H1 (cell line): ENCODE data around the gene CGREF1. TPM values are rescaled to one million over a fixed set of nuclear protein-coding genes. Genes with fewer than 3 reads are reported as not detected.
A peak's percentile ranks its signal among the peaks of the same experiment; 100 is the strongest.

Experiments
- CTCF ChIA-PET: fragments of 300-600 bp; sonication (Branson Sonifier 250); formaldehyde crosslinking; loops from one replicate; lab custom pipeline; 2021; ENCODE audit not compliant: partially characterized antibody; lab: Charles Lee
- POLR2A ChIA-PET: fragments of 300-600 bp; sonication (Branson Sonifier 250); formaldehyde crosslinking; loops from one replicate; lab custom pipeline; 2021; ENCODE audit warnings: inconsistent platforms; ENCODE audit not compliant: partially characterized antibody; lab: Charles Lee
- DNase-seq, 2 experiments: peaks; one replicate each; pipeline versions ENCODE4 v3.0.0 to v3.0.0-alpha.2; 2010 to 2022; ENCODE audit warnings: low spot score in 2 of 2, low read depth in 1 of 2, mixed read lengths in 1 of 2
- FAIRE-seq: peaks from 2 replicates; lab custom pipeline; 2011; peaks lifted over from hg19 to GRCh38; lab: Jason Lieb, UNC
- H2AFZ ChIP-seq: 2 replicates; pipeline ENCODE4 v1.8.1; 2012; ENCODE audit warnings: low read length, inconsistent platforms
- H2AK5ac ChIP-seq: 2 replicates; pipeline ENCODE4 v1.6.1; 2013; ENCODE audit warnings: low read depth, low read length
- H2BK120ac ChIP-seq: replicated peaks from 2 replicates; pipeline ENCODE3; 2013; ENCODE audit warnings: low read depth, low read length, inconsistent platforms
- H2BK12ac ChIP-seq: 2 replicates; pipeline ENCODE4 v1.6.1; 2013; ENCODE audit warnings: low read depth, low read length
- H2BK15ac ChIP-seq: 2 replicates; pipeline ENCODE4 v1.6.1; 2013; ENCODE audit warnings: low read length
- H2BK20ac ChIP-seq: 2 replicates; pipeline ENCODE4 v1.6.1; 2013; ENCODE audit warnings: low read length
- H2BK5ac ChIP-seq: 2 replicates; pipeline ENCODE4 v1.6.1; 2013; ENCODE audit warnings: low read depth, low read length
- H3K14ac ChIP-seq: 2 replicates; pipeline ENCODE4 v1.6.1; 2013; ENCODE audit warnings: inconsistent platforms; ENCODE audit not compliant: insufficient read length
- H3K18ac ChIP-seq: 2 replicates; pipeline ENCODE4 v1.6.1; 2013; ENCODE audit warnings: low read length; ENCODE audit errors: extremely low read depth
- H3K23ac ChIP-seq: 2 replicates; pipeline ENCODE4 v1.6.1; 2013; ENCODE audit warnings: inconsistent platforms; ENCODE audit not compliant: insufficient read length
- H3K23me2 ChIP-seq: 2 replicates; pipeline ENCODE4 v1.6.1; 2013; ENCODE audit warnings: low read depth, low read length
- H3K27ac ChIP-seq: 2 replicates; pipeline ENCODE4 v1.6.1; 2011; ENCODE audit warnings: low read depth, low read length, inconsistent platforms
- H3K27me3 ChIP-seq, 4 experiments: replicated peaks in 1 of 4; 1 replicate in 1 of 4; 2 replicates in 3 of 4; pipeline versions ENCODE4 v1.6.1 to v1.8.1; 2011 to 2013; ENCODE audit warnings: low read length in 3 of 4, mild to moderate bottlenecking in 3 of 4, inconsistent platforms in 2 of 4, mixed read lengths in 2 of 4, moderate library complexity in 1 of 4; ENCODE audit not compliant: control insufficient read depth in 3 of 4, insufficient read depth in 3 of 4; ENCODE audit errors: extremely low read depth in 1 of 4
- H3K36me3 ChIP-seq, 4 experiments: 2 replicates each; pipeline versions ENCODE4 v1.6.1 to v1.8.1; 2011 to 2013; ENCODE audit warnings: mild to moderate bottlenecking in 4 of 4, low read length in 3 of 4, moderate library complexity in 2 of 4, control low read depth in 1 of 4, inconsistent platforms in 1 of 4; ENCODE audit not compliant: insufficient read depth in 4 of 4, control insufficient read depth in 2 of 4
- H3K4ac ChIP-seq: replicated peaks from 2 replicates; pipeline ENCODE3; 2013; ENCODE audit warnings: low read length, low read depth, mixed read lengths, inconsistent platforms; ENCODE audit not compliant: insufficient read length
- H3K4me1 ChIP-seq, 4 experiments: replicated peaks in 1 of 4; 1 replicate in 1 of 4; 2 replicates in 3 of 4; pipeline versions ENCODE4 v1.6.1 to v1.8.1; 2011 to 2013; ENCODE audit warnings: low read length in 3 of 4, inconsistent platforms in 2 of 4, mixed read lengths in 1 of 4; ENCODE audit not compliant: insufficient read depth in 4 of 4, control insufficient read depth in 3 of 4
- H3K4me2 ChIP-seq, 2 experiments: 2 replicates each; pipeline versions ENCODE4 v1.6.1 to v1.8.1; 2011 to 2013; ENCODE audit warnings: low read depth in 2 of 2, low read length in 2 of 2, control low read depth in 1 of 2, inconsistent platforms in 1 of 2, mild to moderate bottlenecking in 1 of 2; ENCODE audit not compliant: insufficient read depth in 1 of 2
- H3K4me3 ChIP-seq, 4 experiments: fragments of 200-600, 300-600 bp in 1 of 4; sonication (generic), shearing (Covaris generic), sonication (Bioruptor Twin) in 1 of 4; 2 replicates each; pipeline versions ENCODE4 v1.5.1 to v1.8.1; 2011 to 2016; ENCODE audit warnings: low read length in 4 of 4, low read depth in 3 of 4, control low read depth in 2 of 4, inconsistent platforms in 2 of 4, mild to moderate bottlenecking in 2 of 4, mixed read lengths in 1 of 4, moderate library complexity in 1 of 4; ENCODE audit not compliant: insufficient read depth in 2 of 4; ENCODE audit errors: extremely low read depth in 1 of 4
- H3K56ac ChIP-seq: replicated peaks from 2 replicates; pipeline ENCODE3; 2013; ENCODE audit warnings: low read depth, mild to moderate bottlenecking, mixed read lengths, low read length, inconsistent platforms; ENCODE audit not compliant: insufficient read length
- H3K79me1 ChIP-seq: 2 replicates; pipeline ENCODE4 v1.6.1; 2013; ENCODE audit warnings: low read depth, low read length, control low read depth
- H3K79me2 ChIP-seq, 2 experiments: 2 replicates each; pipeline versions ENCODE4 v1.6.1 to v1.8.1; 2012 to 2013; ENCODE audit warnings: low read length in 2 of 2, mild to moderate bottlenecking in 2 of 2, inconsistent platforms in 1 of 2; ENCODE audit not compliant: insufficient read depth in 2 of 2, control insufficient read depth in 1 of 2
- H3K9ac ChIP-seq, 4 experiments: replicated peaks in 1 of 4; 1 replicate in 1 of 4; 2 replicates in 3 of 4; pipeline versions ENCODE4 v1.6.1 to v1.8.1; 2011 to 2013; ENCODE audit warnings: low read depth in 3 of 4, low read length in 3 of 4, control low read depth in 2 of 4, mild to moderate bottlenecking in 2 of 4, moderate library complexity in 2 of 4, inconsistent platforms in 1 of 4; ENCODE audit errors: extremely low read depth in 1 of 4
- H3K9me3 ChIP-seq, 2 experiments: 2 replicates each; pipeline versions ENCODE4 v1.6.1 to v1.8.1; 2012 to 2013; ENCODE audit warnings: mild to moderate bottlenecking in 2 of 2, moderate library complexity in 2 of 2, control low read depth in 1 of 2, inconsistent platforms in 1 of 2, low read depth in 1 of 2, low read length in 1 of 2, mixed read lengths in 1 of 2; ENCODE audit not compliant: insufficient read depth in 2 of 2
- H4K20me1 ChIP-seq, 2 experiments: replicated peaks in 1 of 2; 2 replicates each; pipeline versions ENCODE3 to v1.8.1; 2011 to 2013; ENCODE audit warnings: inconsistent platforms in 2 of 2, low read length in 2 of 2, mild to moderate bottlenecking in 1 of 2; ENCODE audit not compliant: insufficient read depth in 2 of 2, control insufficient read depth in 1 of 2
- H4K5ac ChIP-seq: 2 replicates; pipeline ENCODE4 v1.6.1; 2013; ENCODE audit warnings: low read length, low read depth, mixed read lengths, inconsistent platforms; ENCODE audit not compliant: insufficient read length
- H4K8ac ChIP-seq: 2 replicates; pipeline ENCODE4 v1.8.0; 2013; ENCODE audit warnings: mild to moderate bottlenecking, moderate library complexity, low read length, inconsistent platforms; ENCODE audit not compliant: insufficient read depth; ENCODE audit errors: extremely low read depth
- H4K91ac ChIP-seq: replicated peaks from 2 replicates; pipeline ENCODE3; 2013; ENCODE audit warnings: low read length, mixed read lengths, inconsistent platforms; ENCODE audit not compliant: insufficient read length
- KDM1A ChIP-seq: fragments of 200-600, 300-600 bp; sonication (generic); IDR thresholded peaks from 2 replicates; pipeline ENCODE4 v1.7.1; 2016; ENCODE audit warnings: mild to moderate bottlenecking, low read length, borderline replicate concordance
- WGBS, 2 experiments: shearing (Covaris generic) in 1 of 2; methylation state at CpG; one replicate each; pipeline versions ENCODE4 v1.1.6 to v1.1.7; 2013 to 2015; ENCODE audit warnings: low lambda C conversion rate in 2 of 2, mixed read lengths in 2 of 2, inconsistent platforms in 1 of 2, low coverage in 1 of 2, missing lambda C conversion rate in 1 of 2; ENCODE audit not compliant: insufficient replicate concordance in 2 of 2, insufficient coverage in 1 of 2, insufficient read length in 1 of 2; ENCODE audit errors: extremely low coverage in 1 of 2, missing lambda C conversion rate in 1 of 2; 5-methylcytosine and 5-hydroxymethylcytosine counted together
- polyA plus RNA-seq, 7 experiments: library from polyadenylated mRNA; depleted of rRNA in 3 of 7; stranded (reverse) in 5 of 7; unstranded in 2 of 7; fragments of >200 nt in 5 of 7; fragments of 200-250 nt in 2 of 7; gene quantifications; 1 replicate in 5 of 7; 2 replicates in 1 of 7; 4 replicates in 1 of 7; pipeline versions ENCODE4 v1.2.1 to v1.2.3, GENCODE V29; 2011 to 2013; ENCODE audit warnings: missing spikeins in 2 of 7, mixed read lengths in 2 of 7
- total RNA-seq: library from RNA; stranded (reverse); fragmentation: NEBNext Ultra II Directional; extraction: Animal tissue kit (Norgen Biotek cat#: 25700); gene quantifications from 2 replicates; pipeline ENCODE4 v1.2.1, GENCODE V29; 2021

Gene CGREF1
- total and polyA plus RNA-seq, 2 of the 8 experiments (the other 6 are each of a cell fraction or from before 2014, with no cell fraction given) = 2.5 to 3.4 TPM

- Histone ChIP-seq H3K23me2 (peaks cover 14% of the 10 kb centered on the region; the same call in 1 of the 2 replicates), H3K9ac (no peak overlapping the region), H4K91ac (no peak overlapping the region), H3K27ac (no peak overlapping the region), H4K8ac (no peak overlapping the region), H3K79me2 (peaks cover 0 to 12% of the 10 kb centered on the region in 2 experiments; a peak in 3 of 4 replicates), H3K4me1 (peaks cover 0 to 7% (median 4%) of the 10 kb centered on the region in 4 experiments; a peak in 5 of 7 replicates), H3K14ac (no peak overlapping the region), H3K9me3 (no peaks in the 10 kb centered on the region), H2AK5ac (no peak overlapping the region), H2BK120ac (no peak overlapping the region), H3K56ac (no peak overlapping the region), H2BK5ac (no peak overlapping the region), H3K4me3 (peak overlapping the region; percentile 82 to 99 (median 93); a peak in 6 of 8 replicates), H4K20me1 (peaks cover 3 to 6% of the 10 kb centered on the region in 2 experiments), H3K79me1 (peaks cover 12% of the 10 kb centered on the region; the same call in 1 of the 2 replicates), H3K18ac (no peak overlapping the region), H3K36me3 (peaks cover 10 to 34% (median 16%) of the 10 kb centered on the region in 4 experiments; a peak in 7 of 8 replicates), H3K23ac (no peak overlapping the region), H2BK15ac (no peak overlapping the region), H3K4ac (no peak overlapping the region), H2BK12ac (no peak overlapping the region), H2BK20ac (no peak overlapping the region), H2AFZ (no peak overlapping the region), H4K5ac (no peak overlapping the region), H3K27me3 (no peaks in the 10 kb centered on the region), H3K4me2 (peak overlapping the region; percentile 94 to 99)
- DNase-seq (no peak), FAIRE-seq (no peak)
- CTCF ChIA-PET = interaction anchor here (1.6 kb wide), 1 partner anchor 11 kb away, joined by 3 read pairs; no protein-coding TSS in a partner anchor
- POLR2A ChIA-PET = interaction anchor here (0.5 to 18.5 kb wide), 3 partner anchors 13 to 124 kb away, joined by 5 to 441 read pairs (median 63); partner anchors contain the start of gene AGBL5
- WGBS, 2 experiments = 91% methylated on average over 8 of the region's 8 CpGs; no CpG with 5 or more reads in 1 of the 2 experiments
- no peak for TF ChIP-seq KDM1A
These were observed 48.8 kb downstream of the CGREF1 start for GRCh38 chr2:27069961-27070618.
